HCT116 (cell line): ENCODE measurements around the gene NOL3.

Source experiments
- ELF1 ChIP-seq: IDR thresholded peaks from 2 replicates; pipeline ENCODE4 v1.6.1; 2012; ENCODE audit warnings: low read depth, borderline replicate concordance
- EZH2 ChIP-seq: fragments of 200-600 bp; sonication (generic); IDR thresholded peaks from 2 replicates; pipeline ENCODE4 v1.6.1; 2017; ENCODE audit warnings: antibody characterized with exemption, mixed run types
- MAX ChIP-seq: IDR thresholded peaks from 2 replicates; pipeline ENCODE4 v1.6.1; 2012
- POLR2AphosphoS5 ChIP-seq: IDR thresholded peaks from 2 replicates; pipeline ENCODE4 v1.6.1; 2011; ENCODE audit warnings: mild to moderate bottlenecking, low read depth, low read length, moderate library complexity
- RAD21 ChIP-seq: IDR thresholded peaks from 2 replicates; pipeline ENCODE4 v1.6.1; 2012; ENCODE audit warnings: low read depth, mild to moderate bottlenecking
- TF ChIP-seq, protein P1 (sequence below), 3 experiments: fragments of 200-600 bp in 1 of 3; sonication (generic) in 1 of 3; IDR thresholded peaks in 2 of 3; conservative IDR thresholded peaks in 1 of 3; 2 replicates each; pipeline ENCODE4 v1.5.1; 2012 to 2017; ENCODE audit warnings: low read depth in 2 of 3, low read length in 2 of 3, antibody characterized with exemption in 1 of 3, borderline replicate concordance in 1 of 3, control low read depth in 1 of 3, mild to moderate bottlenecking in 1 of 3, mixed read lengths in 1 of 3, mixed run types in 1 of 3, moderate library complexity in 1 of 3; ENCODE audit not compliant: insufficient read depth in 1 of 3

- TF ChIP-seq ELF1, result no peak
- no peak for TF ChIP-seq RAD21
- TF ChIP-seq, protein P1, sequence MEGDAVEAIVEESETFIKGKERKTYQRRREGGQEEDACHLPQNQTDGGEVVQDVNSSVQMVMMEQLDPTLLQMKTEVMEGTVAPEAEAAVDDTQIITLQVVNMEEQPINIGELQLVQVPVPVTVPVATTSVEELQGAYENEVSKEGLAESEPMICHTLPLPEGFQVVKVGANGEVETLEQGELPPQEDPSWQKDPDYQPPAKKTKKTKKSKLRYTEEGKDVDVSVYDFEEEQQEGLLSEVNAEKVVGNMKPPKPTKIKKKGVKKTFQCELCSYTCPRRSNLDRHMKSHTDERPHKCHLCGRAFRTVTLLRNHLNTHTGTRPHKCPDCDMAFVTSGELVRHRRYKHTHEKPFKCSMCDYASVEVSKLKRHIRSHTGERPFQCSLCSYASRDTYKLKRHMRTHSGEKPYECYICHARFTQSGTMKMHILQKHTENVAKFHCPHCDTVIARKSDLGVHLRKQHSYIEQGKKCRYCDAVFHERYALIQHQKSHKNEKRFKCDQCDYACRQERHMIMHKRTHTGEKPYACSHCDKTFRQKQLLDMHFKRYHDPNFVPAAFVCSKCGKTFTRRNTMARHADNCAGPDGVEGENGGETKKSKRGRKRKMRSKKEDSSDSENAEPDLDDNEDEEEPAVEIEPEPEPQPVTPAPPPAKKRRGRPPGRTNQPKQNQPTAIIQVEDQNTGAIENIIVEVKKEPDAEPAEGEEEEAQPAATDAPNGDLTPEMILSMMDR (IDR thresholded peaks at IDR 0.05 in 2 of 3, conservative IDR thresholded peaks at IDR 0.05 in 1 of 3; ENCODE audit: borderline replicate concordance in 1 of 3, insufficient read depth in 1 of 3, low read depth in 2 of 3, low read length in 2 of 3), result no peak
- TF ChIP-seq POLR2AphosphoS5, result no peak
- TF ChIP-seq MAX, result no peak
- no peak for TF ChIP-seq EZH2
These were observed 3.7 kb upstream of the NOL3 start for GRCh38 chr16:67166598-67167168.
